ENCODE measurements around the gene GTF2IRD1.

GTF2IRD1 gene

DNA sequence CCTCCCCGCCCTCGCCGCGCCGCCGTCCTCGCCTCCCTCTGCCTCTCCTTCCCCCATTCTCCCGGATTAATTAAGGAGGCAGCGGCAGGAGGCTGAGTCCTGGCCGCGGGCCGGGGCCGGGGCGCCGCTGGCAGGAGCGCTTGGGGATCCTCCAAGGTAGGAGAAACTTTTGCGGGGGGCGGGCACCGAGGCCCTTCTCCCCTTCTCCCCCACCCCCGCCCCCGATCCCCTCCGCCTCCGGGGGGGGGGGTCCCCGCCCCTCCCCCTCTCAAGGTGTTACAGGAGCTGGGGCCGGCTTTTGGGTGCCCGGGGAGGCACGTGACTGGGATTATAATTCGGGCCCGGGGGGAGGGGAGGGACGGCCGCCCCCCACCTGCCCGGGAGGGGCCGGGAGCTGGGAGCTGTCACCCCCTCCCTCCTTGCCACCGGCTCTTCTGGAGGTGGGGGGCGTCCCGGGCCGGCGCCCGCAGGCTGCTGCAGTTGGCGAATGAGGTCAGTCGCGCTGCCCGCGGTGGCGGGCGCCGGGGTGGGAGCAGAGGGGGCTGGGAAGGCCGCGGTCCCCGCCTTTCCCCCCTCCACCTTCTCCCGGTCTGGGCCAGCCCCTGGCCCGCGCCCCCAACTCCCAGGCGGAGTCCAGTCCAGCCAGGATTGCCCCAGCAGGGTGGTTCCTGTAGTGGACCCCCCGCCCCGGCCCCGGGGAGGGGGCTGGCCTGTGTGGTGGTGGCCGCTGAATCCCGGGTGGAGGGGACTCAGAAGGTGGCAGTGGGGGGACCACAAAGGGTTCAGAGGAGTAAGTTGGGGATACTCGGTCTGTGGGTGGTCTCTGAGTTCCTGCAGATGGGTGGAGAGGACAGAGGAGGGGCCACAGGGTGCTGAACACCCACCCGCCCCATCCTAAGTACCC, 567 bp downstream of the GTF2IRD1 start:
- Histone ChIP-seq H3K27ac (ENCODE audit: low read depth, low read length) (peak overlapping the region; percentile 76), H3K27me3 (ENCODE audit: control insufficient read depth, insufficient read depth, low read length) (no peaks in the 10 kb centered on the region), H3K9ac (ENCODE audit: low read depth, low read length) (peak overlapping the region; percentile 18), H3K4me1 (ENCODE audit: control insufficient read depth, insufficient read depth, low read length) (no peaks in the 10 kb centered on the region), H3K4me3 (ENCODE audit: low read depth, low read length) (peak overlapping the region; percentile 68), H3K9me3 (ENCODE audit: control insufficient read depth, insufficient read depth, low read length) (no peaks in the 10 kb centered on the region), H3K36me3 (ENCODE audit: control insufficient read depth, insufficient read depth, low read length) (no peaks in the 10 kb centered on the region)

- H3K9ac ChIP-seq (ENCODE audit: low read depth, low read length): peak overlapping the region; percentile 18
- peak overlapping the region; percentile 76 for H3K27ac ChIP-seq (ENCODE audit: low read depth, low read length)
- H3K9me3 ChIP-seq (ENCODE audit: control insufficient read depth, insufficient read depth, low read length): no peaks in the 10 kb centered on the region
- no peaks in the 10 kb centered on the region for H3K36me3 ChIP-seq (ENCODE audit: control insufficient read depth, insufficient read depth, low read length)
- H3K4me1 ChIP-seq (ENCODE audit: control insufficient read depth, insufficient read depth, low read length): no peaks in the 10 kb centered on the region
- H3K27me3 ChIP-seq (ENCODE audit: control insufficient read depth, insufficient read depth, low read length): no peaks in the 10 kb centered on the region
- H3K4me3 ChIP-seq (ENCODE audit: low read depth, low read length): peak overlapping the region; percentile 68
Measured at GRCh38 chr7:74454925-74455288, 1.2 kb downstream of the GTF2IRD1 start.

DNA sequence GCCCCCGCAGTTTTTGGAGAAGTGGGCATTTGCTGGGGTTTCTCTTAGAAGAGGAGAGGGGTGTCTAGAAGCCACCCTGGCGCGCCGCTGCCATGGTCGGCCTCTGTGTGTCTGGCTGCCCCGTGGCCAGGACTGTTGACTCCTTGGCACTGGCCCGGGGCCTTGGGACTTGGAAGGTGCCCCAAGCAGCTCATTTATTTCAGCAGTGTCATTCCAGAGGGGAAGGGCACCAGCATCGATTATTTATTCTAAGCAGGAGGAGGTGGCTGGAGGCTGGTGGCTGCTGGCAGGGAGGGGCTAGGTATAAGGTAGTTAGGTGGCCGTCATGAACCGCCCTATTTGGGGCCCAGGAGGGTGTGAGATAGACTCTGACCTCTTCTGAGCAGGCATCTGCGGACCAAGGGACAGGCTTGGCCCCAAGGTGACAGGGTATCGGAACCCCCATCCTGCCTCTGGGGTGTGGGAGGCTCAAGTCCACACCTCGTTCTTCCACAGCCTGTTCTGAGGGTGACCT, 1.6 kb downstream of the GTF2IRD1 start:
- no peaks in the 10 kb centered on the region for H3K9me3 ChIP-seq (ENCODE audit: control insufficient read depth, insufficient read depth, low read length)
- peak overlapping the region; percentile 68; the same call in 1 of the 2 replicates for H3K4me3 ChIP-seq (ENCODE audit: low read depth, low read length)
- no peaks in the 10 kb centered on the region for H3K4me1 ChIP-seq (ENCODE audit: control insufficient read depth, insufficient read depth, low read length)
- no peaks in the 10 kb centered on the region for H3K27me3 ChIP-seq (ENCODE audit: control insufficient read depth, insufficient read depth, low read length)
- H3K27ac ChIP-seq (ENCODE audit: low read depth, low read length): no peak overlapping the region
- H3K36me3 ChIP-seq (ENCODE audit: control insufficient read depth, insufficient read depth, low read length): no peaks in the 10 kb centered on the region
- no peak overlapping the region for H3K9ac ChIP-seq (ENCODE audit: low read depth, low read length)

- Histone ChIP-seq H3K9me3 (ENCODE audit: control insufficient read depth, insufficient read depth, low read length) (no peaks in the 10 kb centered on the region), H3K36me3 (ENCODE audit: control insufficient read depth, insufficient read depth, low read length) (no peaks in the 10 kb centered on the region), H3K4me3 (ENCODE audit: low read depth, low read length) (no peak overlapping the region), H3K9ac (ENCODE audit: low read depth, low read length) (no peak overlapping the region), H3K27ac (ENCODE audit: low read depth, low read length) (no peak overlapping the region), H3K4me1 (ENCODE audit: control insufficient read depth, insufficient read depth, low read length) (no peaks in the 10 kb centered on the region), H3K27me3 (ENCODE audit: control insufficient read depth, insufficient read depth, low read length) (no peaks in the 10 kb centered on the region)
Measured at GRCh38 chr7:74455928-74456327, 2.2 kb downstream of the GTF2IRD1 start.

DNA sequence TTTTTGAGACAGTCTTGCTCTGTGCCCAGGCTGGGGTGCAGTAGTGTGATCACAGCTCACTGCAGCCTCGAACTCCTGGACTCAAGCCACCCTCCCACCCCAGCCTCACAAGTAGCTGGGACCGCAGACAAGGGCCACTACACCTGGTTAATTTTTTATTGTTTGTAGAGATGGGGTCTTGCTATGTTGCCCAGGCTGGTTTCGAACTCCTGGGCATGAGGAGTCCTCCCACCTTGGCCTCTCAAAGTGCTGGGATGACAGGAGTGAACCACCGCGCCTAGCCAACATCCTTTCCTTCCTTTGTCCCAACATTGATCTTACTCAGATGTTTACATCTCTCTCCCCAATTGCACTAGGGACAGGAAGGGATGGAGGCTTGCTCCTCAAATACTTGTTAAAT, 3.3 kb downstream of the GTF2IRD1 start:
- no peaks in the 10 kb centered on the region for H3K9me3 ChIP-seq (ENCODE audit: control insufficient read depth, insufficient read depth, low read length)
- H3K9ac ChIP-seq (ENCODE audit: low read depth, low read length): no peak overlapping the region
- H3K4me3 ChIP-seq (ENCODE audit: low read depth, low read length): no peak overlapping the region
- no peaks in the 10 kb centered on the region for H3K4me1 ChIP-seq (ENCODE audit: control insufficient read depth, insufficient read depth, low read length)
- no peaks in the 10 kb centered on the region for H3K36me3 ChIP-seq (ENCODE audit: control insufficient read depth, insufficient read depth, low read length)
- H3K27ac ChIP-seq (ENCODE audit: low read depth, low read length): no peak overlapping the region
- no peaks in the 10 kb centered on the region for H3K27me3 ChIP-seq (ENCODE audit: control insufficient read depth, insufficient read depth, low read length)

GRCh38 chr7:74461970-74462706, 8.4 kb downstream of the GTF2IRD1 start:
- Histone ChIP-seq H3K4me1 (ENCODE audit: control insufficient read depth, insufficient read depth, low read length) (peaks cover 3% of the 10 kb centered on the region; the same call in 1 of the 2 replicates), H3K9ac (ENCODE audit: low read depth, low read length) (no peak overlapping the region), H3K27ac (ENCODE audit: low read depth, low read length) (no peak overlapping the region), H3K27me3 (ENCODE audit: control insufficient read depth, insufficient read depth, low read length) (no peaks in the 10 kb centered on the region), H3K4me3 (ENCODE audit: low read depth, low read length) (no peak overlapping the region), H3K36me3 (ENCODE audit: control insufficient read depth, insufficient read depth, low read length) (no peaks in the 10 kb centered on the region), H3K9me3 (ENCODE audit: control insufficient read depth, insufficient read depth, low read length) (no peaks in the 10 kb centered on the region)

GRCh38 chr7:74462707-74463100, 9.0 kb downstream of the GTF2IRD1 start:
- no peak overlapping the region for H3K4me3 ChIP-seq (ENCODE audit: low read depth, low read length)
- no peaks in the 10 kb centered on the region for H3K27me3 ChIP-seq (ENCODE audit: control insufficient read depth, insufficient read depth, low read length)
- H3K9me3 ChIP-seq (ENCODE audit: control insufficient read depth, insufficient read depth, low read length): no peaks in the 10 kb centered on the region
- peaks cover 3% of the 10 kb centered on the region; the same call in 1 of the 2 replicates for H3K4me1 ChIP-seq (ENCODE audit: control insufficient read depth, insufficient read depth, low read length)
- H3K9ac ChIP-seq (ENCODE audit: low read depth, low read length): no peak overlapping the region
- H3K27ac ChIP-seq (ENCODE audit: low read depth, low read length): no peak overlapping the region
- H3K36me3 ChIP-seq (ENCODE audit: control insufficient read depth, insufficient read depth, low read length): no peaks in the 10 kb centered on the region

DNA sequence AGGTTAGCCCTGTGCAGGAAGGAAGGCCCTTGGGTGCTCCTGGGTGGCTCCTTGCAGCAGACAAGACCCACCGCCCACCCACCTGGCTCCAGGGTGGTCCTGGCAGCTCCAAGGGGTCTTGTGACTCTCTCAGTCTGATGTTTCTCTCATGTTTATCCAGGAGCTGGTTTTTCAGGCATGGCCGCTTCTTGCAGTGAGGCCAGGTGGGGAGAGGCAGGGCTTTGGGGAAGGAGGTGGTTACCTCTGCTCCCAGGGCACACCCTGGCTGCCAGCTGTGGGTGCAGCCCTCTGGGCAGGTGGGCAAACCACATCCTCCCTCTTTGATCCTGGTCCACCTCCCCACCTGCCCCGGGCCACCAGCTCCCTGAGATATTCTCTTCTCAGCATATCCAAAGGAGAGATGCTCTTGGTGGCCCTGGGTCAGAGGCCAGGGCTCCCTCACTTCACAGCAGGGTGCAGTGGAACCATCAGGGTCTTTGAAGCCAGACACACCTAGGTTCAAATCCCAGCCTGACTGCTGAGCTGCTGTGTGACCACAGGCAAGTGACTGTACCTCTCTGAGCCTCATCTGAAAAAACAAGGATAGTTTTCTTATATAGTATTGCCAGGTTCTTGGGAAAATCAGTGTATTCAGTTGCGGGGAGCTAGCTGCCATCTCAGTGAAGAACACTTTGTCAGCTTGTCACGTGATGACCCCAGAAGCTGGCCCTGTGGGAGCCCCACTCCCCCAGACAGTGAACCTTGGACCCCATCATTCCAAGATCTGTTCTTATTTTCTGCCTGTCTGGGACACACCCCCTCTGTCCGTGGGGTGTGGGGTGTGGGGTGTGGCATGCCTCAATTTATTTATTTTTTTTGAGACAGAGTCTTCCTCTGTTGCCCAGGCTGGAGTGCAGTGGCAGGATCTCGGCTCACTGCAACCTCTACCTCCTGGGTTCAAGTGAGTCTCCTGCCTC, 11.5 kb downstream of the GTF2IRD1 start:
- H3K36me3 ChIP-seq (ENCODE audit: control insufficient read depth, insufficient read depth, low read length): no peaks in the 10 kb centered on the region
- no peak overlapping the region for H3K9ac ChIP-seq (ENCODE audit: low read depth, low read length)
- H3K27me3 ChIP-seq (ENCODE audit: control insufficient read depth, insufficient read depth, low read length): no peaks in the 10 kb centered on the region
- no peaks in the 10 kb centered on the region for H3K9me3 ChIP-seq (ENCODE audit: control insufficient read depth, insufficient read depth, low read length)
- no peak overlapping the region for H3K4me3 ChIP-seq (ENCODE audit: low read depth, low read length)
- peaks cover 3% of the 10 kb centered on the region; the same call in 1 of the 2 replicates for H3K4me1 ChIP-seq (ENCODE audit: control insufficient read depth, insufficient read depth, low read length)
- no peak overlapping the region for H3K27ac ChIP-seq (ENCODE audit: low read depth, low read length)

DNA sequence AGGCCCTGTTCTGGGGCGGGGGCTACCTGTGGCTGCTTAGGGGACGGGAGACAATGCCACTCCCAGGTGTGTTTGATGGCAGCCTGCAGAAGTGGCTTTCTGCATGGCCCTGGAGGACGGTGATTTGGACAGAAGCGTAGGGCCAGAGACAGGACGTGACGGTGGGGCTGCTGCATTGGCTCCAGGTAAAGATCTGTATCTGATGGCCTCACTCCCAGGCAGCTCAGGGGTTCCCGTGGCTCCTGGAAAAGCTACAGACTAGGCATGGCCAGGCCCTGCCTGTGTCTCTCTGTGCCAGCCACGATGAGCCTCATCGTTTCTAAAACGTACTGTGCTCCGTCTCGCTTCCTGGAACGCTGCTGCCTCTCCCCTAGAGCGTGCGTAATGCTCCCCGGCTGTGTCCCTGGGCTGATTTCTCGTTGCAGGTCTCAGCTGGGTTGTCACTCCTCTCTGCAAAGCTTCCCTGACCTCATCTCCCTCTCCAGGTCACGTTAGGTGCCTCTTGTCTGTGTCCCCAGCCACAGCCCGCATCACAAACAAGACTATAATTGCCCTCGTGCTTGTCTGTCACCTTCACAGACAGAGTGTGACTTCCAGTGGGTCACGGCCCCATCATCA, 12.6 kb downstream of the GTF2IRD1 start:
- Histone ChIP-seq H3K9me3 (ENCODE audit: control insufficient read depth, insufficient read depth, low read length) (no peaks in the 10 kb centered on the region), H3K27ac (ENCODE audit: low read depth, low read length) (no peak overlapping the region)

GRCh38 chr7:74467876-74468275, 14.2 kb downstream of the GTF2IRD1 start:
- no peak overlapping the region for H3K4me3 ChIP-seq (ENCODE audit: low read depth, low read length)
- H3K27me3 ChIP-seq (ENCODE audit: control insufficient read depth, insufficient read depth, low read length): no peaks in the 10 kb centered on the region
- H3K27ac ChIP-seq (ENCODE audit: low read depth, low read length): no peak overlapping the region
- no peaks in the 10 kb centered on the region for H3K9me3 ChIP-seq (ENCODE audit: control insufficient read depth, insufficient read depth, low read length)
- H3K9ac ChIP-seq (ENCODE audit: low read depth, low read length): no peak overlapping the region
- no peaks in the 10 kb centered on the region for H3K4me1 ChIP-seq (ENCODE audit: control insufficient read depth, insufficient read depth, low read length)
- no peaks in the 10 kb centered on the region for H3K36me3 ChIP-seq (ENCODE audit: control insufficient read depth, insufficient read depth, low read length)

More for the DNA sequence above, 12.6 kb downstream of the GTF2IRD1 start:
- Histone ChIP-seq H3K27me3 (ENCODE audit: control insufficient read depth, insufficient read depth, low read length) (no peaks in the 10 kb centered on the region), H3K4me1 (ENCODE audit: control insufficient read depth, insufficient read depth, low read length) (peaks cover 3% of the 10 kb centered on the region; the same call in 1 of the 2 replicates), H3K9ac (ENCODE audit: low read depth, low read length) (no peak overlapping the region), H3K36me3 (ENCODE audit: control insufficient read depth, insufficient read depth, low read length) (no peaks in the 10 kb centered on the region), H3K4me3 (ENCODE audit: low read depth, low read length) (no peak overlapping the region)

Measured in HUES48 (cell line).